HG03520 (cell line): ENCODE measurements around the gene PMEPA1.

ENCODE experiments used
- ATAC-seq: cut with Tn5 transposase; IDR thresholded peaks from one replicate; pipeline ENCODE4 v1.9.1; 2021; ENCODE audit warnings: mild to moderate bottlenecking, moderate library complexity; ENCODE audit not compliant: unreplicated experiment

Gene PMEPA1

GRCh38 chr20:57712851-57713504 is 3.2 kb upstream of the PMEPA1 start:
- no peak for ATAC-seq

- no peak for ATAC-seq
Measured at GRCh38 chr20:57712341-57712740, 2.5 kb upstream of the PMEPA1 start.

GRCh38 chr20:57711826-57712225 is 2.0 kb upstream of the PMEPA1 start:
- ATAC-seq = no peak

- ATAC-seq = no peak
Measured at GRCh38 chr20:57711311-57711712, 1.5 kb upstream of the PMEPA1 start.

- ATAC-seq = no peak
Measured at GRCh38 chr20:57710841-57711240, 1.0 kb upstream of the PMEPA1 start.

- no peak for ATAC-seq
Measured at GRCh38 chr20:57708694-57709673, 831 bp downstream of the PMEPA1 start.

GRCh38 chr20:57707849-57708693 is 1.7 kb downstream of the PMEPA1 start:
- no peak for ATAC-seq

GRCh38 chr20:57707320-57707719 is 2.5 kb downstream of the PMEPA1 start:
- no peak for ATAC-seq

GRCh38 chr20:57705127-57705899 is 4.5 kb downstream of the PMEPA1 start:
- ATAC-seq = no peak

- no peak for ATAC-seq
Measured at GRCh38 chr20:57704245-57704644, 5.6 kb downstream of the PMEPA1 start.

- no peak for ATAC-seq
Measured at GRCh38 chr20:57703013-57703412, 6.8 kb downstream of the PMEPA1 start.

- no peak for ATAC-seq
Measured at GRCh38 chr20:57702521-57702920, 7.3 kb downstream of the PMEPA1 start.

GRCh38 chr20:57702091-57702490 is 7.7 kb downstream of the PMEPA1 start:
- ATAC-seq = no peak

- no peak for ATAC-seq
Measured at GRCh38 chr20:57701651-57702050, 8.2 kb downstream of the PMEPA1 start.

- no peak for ATAC-seq
Measured at GRCh38 chr20:57701090-57701489, 8.7 kb downstream of the PMEPA1 start.

- ATAC-seq = no peak
Measured at GRCh38 chr20:57699395-57699794, 10.4 kb downstream of the PMEPA1 start.

- no peak for ATAC-seq
Measured at GRCh38 chr20:57698867-57699275, 10.9 kb downstream of the PMEPA1 start.

GRCh38 chr20:57698116-57698866 is 11.5 kb downstream of the PMEPA1 start:
- ATAC-seq = no peak

GRCh38 chr20:57697543-57697942 is 12.3 kb downstream of the PMEPA1 start:
- ATAC-seq = no peak
